CD14-positive monocyte (primary cell): ENCODE results near the gene MTFP1. TPM values are rescaled to one million over a fixed set of nuclear protein-coding genes. Genes with fewer than 3 reads are reported as not detected.

ENCODE experiments used
- DNase-seq, 3 donors: peaks; one replicate each; pipeline ENCODE4 v3.0.0-alpha.2; 2011 to 2022
- H2AFZ ChIP-seq: 2 replicates; pipeline ENCODE4 v1.6.0; 2012; ENCODE audit warnings: mild to moderate bottlenecking, low read depth, low read length, inconsistent platforms; ENCODE audit not compliant: insufficient read depth, poor library complexity, severe bottlenecking
- H3K27ac ChIP-seq, 2 donors: 1 replicate in 1 of 2; 2 replicates in 1 of 2; pipeline ENCODE4 v1.5.1; 2012 to 2013; ENCODE audit warnings: low read length in 2 of 2, control low read depth in 1 of 2, inconsistent platforms in 1 of 2, low read depth in 1 of 2, mild to moderate bottlenecking in 1 of 2
- H3K27me3 ChIP-seq, 2 donors: one replicate each; pipeline versions ENCODE4 v1.6.0 to v1.6.1; 2011 to 2013; ENCODE audit warnings: low read length in 2 of 2; ENCODE audit not compliant: control insufficient read depth in 2 of 2, insufficient read depth in 2 of 2
- H3K36me3 ChIP-seq, 2 donors: replicated peaks in 1 of 2; 1 replicate in 1 of 2; 2 replicates in 1 of 2; pipeline versions ENCODE4 v1.5.1 to v1.6.1; 2012 to 2013; ENCODE audit warnings: low read length in 2 of 2, control low read depth in 1 of 2, inconsistent platforms in 1 of 2, mild to moderate bottlenecking in 1 of 2; ENCODE audit not compliant: insufficient read depth in 2 of 2, control insufficient read depth in 1 of 2
- H3K4me1 ChIP-seq, 2 donors: 1 replicate in 1 of 2; 2 replicates in 1 of 2; pipeline versions ENCODE4 v1.5.1 to v1.6.1; 2012 to 2013; ENCODE audit warnings: low read length in 2 of 2, control low read depth in 1 of 2, inconsistent platforms in 1 of 2, mild to moderate bottlenecking in 1 of 2, moderate library complexity in 1 of 2; ENCODE audit not compliant: insufficient read depth in 2 of 2, control insufficient read depth in 1 of 2
- H3K4me2 ChIP-seq: replicated peaks from 2 replicates; pipeline ENCODE3; 2012; ENCODE audit warnings: low read length, moderate library complexity, mild to moderate bottlenecking; ENCODE audit not compliant: poor library complexity, severe bottlenecking; ENCODE audit errors: extremely low read depth
- H3K4me3 ChIP-seq, 3 experiments: fragments of 200-600 bp in 1 of 3; sonication (generic) in 1 of 3; replicated peaks in 1 of 3; 1 replicate in 2 of 3; 2 replicates in 1 of 3; pipeline ENCODE4 v1.5.1; 2011 to 2013; ENCODE audit warnings: low read length in 3 of 3, mild to moderate bottlenecking in 3 of 3, control low read depth in 2 of 3, low read depth in 2 of 3, inconsistent platforms in 1 of 3, moderate library complexity in 1 of 3
- H3K79me2 ChIP-seq: 2 replicates; pipeline ENCODE4 v1.6.0; 2012; ENCODE audit warnings: mild to moderate bottlenecking, control low read depth, inconsistent platforms, low read length, moderate library complexity; ENCODE audit not compliant: insufficient read depth
- H3K9ac ChIP-seq: 2 replicates; pipeline ENCODE4 v1.6.0; 2017; ENCODE audit warnings: low read length, mild to moderate bottlenecking; ENCODE audit not compliant: insufficient read depth, poor library complexity, severe bottlenecking
- H3K9me3 ChIP-seq, 2 donors: replicated peaks in 1 of 2; 1 replicate in 1 of 2; 2 replicates in 1 of 2; pipeline versions ENCODE4 v1.5.1 to v1.6.1; 2012 to 2013; ENCODE audit warnings: low read length in 2 of 2, control low read depth in 1 of 2; ENCODE audit not compliant: control insufficient read depth in 1 of 2, insufficient read depth in 1 of 2
- H4K20me1 ChIP-seq: 2 replicates; pipeline ENCODE4 v1.6.0; 2012; ENCODE audit warnings: mild to moderate bottlenecking, low read length, control low read depth, moderate library complexity; ENCODE audit not compliant: insufficient read depth
- H3K27ac Mint-ChIP-seq, 7 donors: one replicate each; pipeline ENCODE4 v1.8.0; 2020; ENCODE audit warnings: mild to moderate bottlenecking in 7 of 7, mixed read lengths in 7 of 7, moderate library complexity in 6 of 7, inconsistent platforms in 2 of 7
- H3K27me3 Mint-ChIP-seq, 3 donors: one replicate each; pipeline ENCODE4 v1.8.0; 2021 to 2022; ENCODE audit warnings: low read depth in 3 of 3, mild to moderate bottlenecking in 3 of 3, mixed read lengths in 3 of 3, moderate library complexity in 3 of 3, inconsistent platforms in 1 of 3
- H3K36me3 Mint-ChIP-seq, 2 donors: one replicate each; pipeline ENCODE4 v1.8.0; 2020; ENCODE audit warnings: mixed read lengths in 2 of 2, inconsistent platforms in 1 of 2, mild to moderate bottlenecking in 1 of 2
- H3K4me1 Mint-ChIP-seq: one replicate; pipeline ENCODE4 v1.8.0; 2020; ENCODE audit warnings: mild to moderate bottlenecking, mixed read lengths
- H3K4me3 Mint-ChIP-seq, 2 donors: one replicate each; pipeline ENCODE4 v1.8.0; 2020; ENCODE audit warnings: mild to moderate bottlenecking in 2 of 2, mixed read lengths in 2 of 2, moderate library complexity in 1 of 2
- H3K9me3 Mint-ChIP-seq, 7 donors: one replicate each; pipeline ENCODE4 v1.8.0; 2020 to 2022; ENCODE audit warnings: mixed read lengths in 7 of 7, mild to moderate bottlenecking in 6 of 7, moderate library complexity in 6 of 7, inconsistent platforms in 2 of 7
- WGBS: methylation state at CpG from one replicate; pipeline ENCODE4 v1.1.5; 2013; ENCODE audit warnings: missing lambda C conversion rate; ENCODE audit not compliant: insufficient coverage; 5-methylcytosine and 5-hydroxymethylcytosine counted together
- intact Hi-C, 2 donors: fragments of 100-400 bp; cut with micrococcal nuclease; formaldehyde crosslinking; loops; one replicate each; pipeline versions ENCODE4 v1.15.0 to v1.15.1; 2023
- polyA plus RNA-seq, 3 donors: library from polyadenylated mRNA; depleted of rRNA in 1 of 3; unstranded in 2 of 3; stranded (reverse) in 1 of 3; fragments of 300-500 nt in 2 of 3; fragments of >200 nt in 1 of 3; fragmentation: Illumina TruSeq in 2 of 3; gene quantifications; 1 replicate in 2 of 3; 2 replicates in 1 of 3; pipeline ENCODE4 v1.2.3, GENCODE V29; 2012 to 2021
- TF ChIP-seq, protein P1 (sequence below): fragments of 200-600 bp; IDR thresholded peaks from one replicate; pipeline ENCODE4 v1.8.0; 2022; ENCODE audit warnings: antibody characterized with exemption, mild to moderate bottlenecking

MTFP1 gene
- polyA plus RNA-seq, 3 donors = 6.2 to 14.2 (median 7.5) TPM

DNA sequence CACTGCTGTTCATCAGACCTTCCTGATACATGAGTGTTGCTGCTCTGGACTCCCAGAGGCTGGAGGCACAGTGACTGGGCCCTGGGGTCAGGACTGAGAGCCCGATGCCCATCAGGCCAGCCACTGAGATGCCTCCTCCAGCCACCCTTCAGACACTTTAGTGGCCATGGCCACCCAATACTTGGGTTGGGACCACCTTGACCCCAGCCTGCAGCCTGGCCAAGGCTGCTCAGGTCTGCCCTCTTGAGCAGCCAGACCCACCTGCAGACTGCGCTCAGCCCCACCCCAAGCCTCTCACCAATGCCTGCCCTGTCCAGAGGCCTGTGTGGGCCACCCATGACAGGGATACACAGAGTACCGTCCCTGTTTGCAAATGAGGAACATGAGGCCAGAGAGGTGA lies 42.5 kb upstream of the MTFP1 start:
- H3K9me3 ChIP-seq = no peaks in the 10 kb centered on the region
- peaks cover 10% of the 10 kb centered on the region in 2 donors for H3K4me1 ChIP-seq
- H2AFZ ChIP-seq = no peak overlapping the region
- Mint-ChIP-seq H3K9me3 (no peaks in the 10 kb centered on the region), H3K4me1 (peaks cover 16% of the 10 kb centered on the region), H3K27me3 (peaks cover 1 to 4% (median 3%) of the 10 kb centered on the region in 3 donors), H3K27ac (no peak overlapping the region), H3K4me3 (no peak overlapping the region), H3K36me3 (peaks cover 13 to 32% of the 10 kb centered on the region in 2 donors)
- intact Hi-C loops = no loop called here
- no peak overlapping the region for H3K27ac ChIP-seq
- TF ChIP-seq, protein P1, sequence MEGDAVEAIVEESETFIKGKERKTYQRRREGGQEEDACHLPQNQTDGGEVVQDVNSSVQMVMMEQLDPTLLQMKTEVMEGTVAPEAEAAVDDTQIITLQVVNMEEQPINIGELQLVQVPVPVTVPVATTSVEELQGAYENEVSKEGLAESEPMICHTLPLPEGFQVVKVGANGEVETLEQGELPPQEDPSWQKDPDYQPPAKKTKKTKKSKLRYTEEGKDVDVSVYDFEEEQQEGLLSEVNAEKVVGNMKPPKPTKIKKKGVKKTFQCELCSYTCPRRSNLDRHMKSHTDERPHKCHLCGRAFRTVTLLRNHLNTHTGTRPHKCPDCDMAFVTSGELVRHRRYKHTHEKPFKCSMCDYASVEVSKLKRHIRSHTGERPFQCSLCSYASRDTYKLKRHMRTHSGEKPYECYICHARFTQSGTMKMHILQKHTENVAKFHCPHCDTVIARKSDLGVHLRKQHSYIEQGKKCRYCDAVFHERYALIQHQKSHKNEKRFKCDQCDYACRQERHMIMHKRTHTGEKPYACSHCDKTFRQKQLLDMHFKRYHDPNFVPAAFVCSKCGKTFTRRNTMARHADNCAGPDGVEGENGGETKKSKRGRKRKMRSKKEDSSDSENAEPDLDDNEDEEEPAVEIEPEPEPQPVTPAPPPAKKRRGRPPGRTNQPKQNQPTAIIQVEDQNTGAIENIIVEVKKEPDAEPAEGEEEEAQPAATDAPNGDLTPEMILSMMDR = no peak
- 81% methylated on average over 3 of the region's 3 CpGs for WGBS
- no peaks in the 10 kb centered on the region for H4K20me1 ChIP-seq
- no peak overlapping the region for H3K4me3 ChIP-seq
- H3K36me3 ChIP-seq = peaks cover 4 to 17% of the 10 kb centered on the region in 2 donors
- no peaks in the 10 kb centered on the region for H3K79me2 ChIP-seq
- H3K4me2 ChIP-seq = no peak overlapping the region
- no peaks in the 10 kb centered on the region for H3K27me3 ChIP-seq
- no peak overlapping the region for H3K9ac ChIP-seq
- DNase-seq = no peak

DNA sequence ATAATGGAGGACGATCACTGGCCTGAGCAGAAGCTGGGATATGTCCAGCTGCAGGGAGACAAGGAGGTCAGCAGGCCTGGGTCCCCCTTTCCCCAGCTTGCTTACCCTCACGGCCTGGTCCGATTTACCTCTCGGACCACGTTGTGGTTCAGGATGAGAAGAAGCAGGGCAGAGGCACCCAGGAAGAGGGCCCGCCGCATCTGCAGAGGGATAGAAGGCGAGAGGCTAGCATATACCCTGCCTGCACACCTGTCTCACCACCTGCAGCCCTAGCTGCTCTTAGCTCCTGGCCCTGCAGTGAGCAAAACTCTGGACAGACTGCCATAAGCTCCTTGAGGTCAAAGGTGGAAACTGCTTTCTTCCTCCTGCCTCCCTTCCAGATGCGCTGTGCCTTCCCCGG lies 39.6 kb upstream of the MTFP1 start:
- Mint-ChIP-seq H3K4me1 (peaks cover 14% of the 10 kb centered on the region), H3K27me3 (peaks cover 1 to 5% (median 4%) of the 10 kb centered on the region in 3 donors), H3K27ac (peak overlapping the region in 3 of 7 donors; percentile 18 to 70 (median 30)), H3K36me3 (peaks cover 7 to 13% of the 10 kb centered on the region in 2 donors), H3K9me3 (peaks cover 0 to 4% (median 0%) of the 10 kb centered on the region in 7 donors), H3K4me3 (peak overlapping the region in 1 of 2 donors; percentile 82)
- no peaks in the 10 kb centered on the region for H3K79me2 ChIP-seq
- no peaks in the 10 kb centered on the region for H3K9me3 ChIP-seq
- intact Hi-C loops = loop anchor here (1.0 to 5.0 kb wide), 5 partner anchors 29 to 279 kb away; partner anchors contain the start of genes CASTOR1 (in 1 of the 2), CCDC157 (in 1 of the 2), MTFP1 (in 1 of the 2) and SF3A1 (in 1 of the 2)
- TF ChIP-seq, protein P1 = no peak
- WGBS = 95% methylated on average over 10 of the region's 10 CpGs
- H2AFZ ChIP-seq = no peak overlapping the region
- no peak overlapping the region for H3K9ac ChIP-seq
- no peak for DNase-seq
- no peak overlapping the region for H3K4me3 ChIP-seq
- no peak overlapping the region for H3K27ac ChIP-seq
- H3K4me1 ChIP-seq = peaks cover 10% of the 10 kb centered on the region in 2 donors
- peaks cover 0 to 17% of the 10 kb centered on the region in 2 donors for H3K36me3 ChIP-seq
- no peaks in the 10 kb centered on the region for H4K20me1 ChIP-seq
- peak overlapping the region; percentile 88 for H3K4me2 ChIP-seq
- H3K27me3 ChIP-seq = no peaks in the 10 kb centered on the region
